ENCODE data around the gene ZNF552. TPM values are rescaled to one million over a fixed set of nuclear protein-coding genes. Genes with fewer than 3 reads are reported as not detected.
"Not testable (repeated sequence)": the region's sequence is repeated elsewhere in the genome, so short reads cannot be mapped to it uniquely, and the experiment has no call there.

ZNF552 gene
- total RNA-seq = 1 to 10 TPM; 6.2 to 7.1 TPM

- Mint-ChIP-seq H3K36me3 (peaks cover 17 to 25% of the 10 kb centered on the region in 2 donors), H3K9me3 (no peaks in the 10 kb centered on the region), H3K27ac (peak within 1 kb of the TSS; percentile 95 to 96)
- peak; percentile 67 to 82 for DNase-seq (ENCODE audit: low spot score in 2 of 2)
- ATAC-seq = peak; percentile 83 to 84
Measured at GRCh38 chr19:57814505-57815246, at the start of gene ZNF552. Gene ZNF552 (minus strand): TSS chr19:57814913. CDS start chr19:57814743, 170 bp downstream.

GRCh38 chr19:57862351-57862750 lies 47.6 kb upstream of the ZNF552 start:
- DNase-seq (ENCODE audit: low spot score in 2 of 2); ATAC-seq; H3K27ac Mint-ChIP-seq: not testable (repeated sequence)
- H3K9me3 Mint-ChIP-seq = peaks cover 23 to 31% of the 10 kb centered on the region in 2 donors
- peaks cover 62 to 93% of the 10 kb centered on the region in 2 donors for H3K36me3 Mint-ChIP-seq

GRCh38 chr19:57854117-57854516 lies 39.4 kb upstream of the ZNF552 start:
- Mint-ChIP-seq H3K36me3 (peaks cover 65 to 86% of the 10 kb centered on the region in 2 donors), H3K9me3 (peaks cover 11 to 24% of the 10 kb centered on the region in 2 donors)
- not testable (repeated sequence) for H3K27ac Mint-ChIP-seq; DNase-seq (ENCODE audit: low spot score in 2 of 2); ATAC-seq

- Mint-ChIP-seq H3K9me3 (peaks cover 6 to 19% of the 10 kb centered on the region in 2 donors), H3K36me3 (peaks cover 51 to 69% of the 10 kb centered on the region in 2 donors)
- DNase-seq (ENCODE audit: low spot score in 2 of 2); H3K27ac Mint-ChIP-seq; ATAC-seq: not testable (repeated sequence)
Measured at GRCh38 chr19:57851812-57852603, 37.3 kb upstream of the ZNF552 start.

- Mint-ChIP-seq H3K36me3 (peaks cover 37 to 61% of the 10 kb centered on the region in 2 donors), H3K27ac (peak overlapping the region; percentile 95 to 98), H3K9me3 (peaks cover 5 to 15% of the 10 kb centered on the region in 2 donors)
- ATAC-seq (no peak), DNase-seq (ENCODE audit: low spot score in 2 of 2) (no peak)
Measured at GRCh38 chr19:57850553-57851017, 35.9 kb upstream of the ZNF552 start.

- peak within 1 kb of the TSS; percentile 95 to 98 for H3K27ac Mint-ChIP-seq
- peaks cover 34 to 60% of the 10 kb centered on the region in 2 donors for H3K36me3 Mint-ChIP-seq
- ATAC-seq (peak; percentile 99 to 100), DNase-seq (ENCODE audit: low spot score in 2 of 2) (peak; percentile 62 to 73)
- peaks cover 5 to 15% of the 10 kb centered on the region in 2 donors for H3K9me3 Mint-ChIP-seq
Measured at GRCh38 chr19:57849666-57850473, 35.2 kb upstream of the ZNF552 start, which contains the start of gene ZNF587. Gene ZNF587 (plus strand): TSS chr19:57849859. CDS start chr19:57850039, 180 bp downstream.

- Mint-ChIP-seq H3K36me3 (peaks cover 38 to 59% of the 10 kb centered on the region in 2 donors), H3K9me3 (peaks cover 5 to 15% of the 10 kb centered on the region in 2 donors)
- ATAC-seq = peak; percentile 46 to 52
Measured at GRCh38 chr19:57849162-57849665, 34.5 kb upstream of the ZNF552 start.

GRCh38 chr19:57847164-57847563 lies 32.5 kb upstream of the ZNF552 start:
- H3K9me3 Mint-ChIP-seq; DNase-seq (ENCODE audit: low spot score in 2 of 2); ATAC-seq; H3K27ac Mint-ChIP-seq: not testable (repeated sequence)
- peaks cover 28 to 52% of the 10 kb centered on the region in 2 donors for H3K36me3 Mint-ChIP-seq

More at GRCh38 chr19:57849162-57849665, 34.5 kb upstream of the ZNF552 start:
- DNase-seq (ENCODE audit: low spot score in 2 of 2) = not testable (repeated sequence)
- H3K27ac Mint-ChIP-seq = peak overlapping the region in 1 of 2 donors; percentile 95

GRCh38 chr19:57841122-57841763 lies 26.5 kb upstream of the ZNF552 start:
- no peak overlapping the region for H3K27ac Mint-ChIP-seq
- DNase-seq (ENCODE audit: low spot score in 2 of 2) = no peak
- no peak for ATAC-seq
- no peaks in the 10 kb centered on the region for H3K9me3 Mint-ChIP-seq
- H3K36me3 Mint-ChIP-seq = peaks cover 8 to 37% of the 10 kb centered on the region in 2 donors

GRCh38 chr19:57838622-57839191 lies 24.0 kb upstream of the ZNF552 start:
- H3K9me3 Mint-ChIP-seq; DNase-seq (ENCODE audit: low spot score in 2 of 2): not testable (repeated sequence)
- H3K36me3 Mint-ChIP-seq = peaks cover 4 to 21% of the 10 kb centered on the region in 2 donors
- ATAC-seq = peak; percentile 66 to 69
- H3K27ac Mint-ChIP-seq = peak overlapping the region; percentile 51 to 86

GRCh38 chr19:57836991-57837390 lies 22.3 kb upstream of the ZNF552 start:
- DNase-seq (ENCODE audit: low spot score in 2 of 2); ATAC-seq; H3K27ac Mint-ChIP-seq; H3K36me3 Mint-ChIP-seq; H3K9me3 Mint-ChIP-seq: not testable (repeated sequence)

- DNase-seq (ENCODE audit: low spot score in 2 of 2) = no peak
- Mint-ChIP-seq H3K36me3 (peaks cover 20 to 44% of the 10 kb centered on the region in 2 donors), H3K27ac (peak within 1 kb of the TSS; percentile 66 to 90), H3K9me3 (no peaks in the 10 kb centered on the region)
- ATAC-seq = peak; percentile 40 to 44
Measured at GRCh38 chr19:57830071-57830602, 15.4 kb upstream of the ZNF552 start, which contains the start of gene ZNF587B. Gene ZNF587B (plus strand): TSS chr19:57830299. CDS start chr19:57830529, 230 bp downstream.

- H3K36me3 Mint-ChIP-seq = peaks cover 20 to 49% of the 10 kb centered on the region in 2 donors
- H3K27ac Mint-ChIP-seq = peak overlapping the region in 1 of 2 donors; percentile 90
- H3K9me3 Mint-ChIP-seq = no peaks in the 10 kb centered on the region
- DNase-seq (ENCODE audit: low spot score in 2 of 2) (no peak), ATAC-seq (no peak)
Measured at GRCh38 chr19:57829316-57829715, 14.6 kb upstream of the ZNF552 start.

- Mint-ChIP-seq H3K9me3 (no peaks in the 10 kb centered on the region), H3K36me3 (peaks cover 33 to 66% of the 10 kb centered on the region in 2 donors), H3K27ac (no peak overlapping the region)
- ATAC-seq = no peak
- DNase-seq (ENCODE audit: low spot score in 2 of 2) = no peak
Measured at GRCh38 chr19:57825511-57825910, 10.8 kb upstream of the ZNF552 start.

GRCh38 chr19:57823608-57824007 lies 8.9 kb upstream of the ZNF552 start:
- Mint-ChIP-seq H3K27ac (peak overlapping the region in 1 of 2 donors; percentile 22), H3K36me3 (peaks cover 36 to 58% of the 10 kb centered on the region in 2 donors)
- not testable (repeated sequence) for ATAC-seq; DNase-seq (ENCODE audit: low spot score in 2 of 2); H3K9me3 Mint-ChIP-seq
